ENCODE data around the gene GPR55. TPM values are rescaled to one million over a fixed set of nuclear protein-coding genes. Genes with fewer than 3 reads are reported as not detected.

The GPR55 gene
- total and polyA plus RNA-seq, 2 of the 8 experiments (the other 6 are each of a cell fraction or from before 2014, with no cell fraction given), result not detected

DNA sequence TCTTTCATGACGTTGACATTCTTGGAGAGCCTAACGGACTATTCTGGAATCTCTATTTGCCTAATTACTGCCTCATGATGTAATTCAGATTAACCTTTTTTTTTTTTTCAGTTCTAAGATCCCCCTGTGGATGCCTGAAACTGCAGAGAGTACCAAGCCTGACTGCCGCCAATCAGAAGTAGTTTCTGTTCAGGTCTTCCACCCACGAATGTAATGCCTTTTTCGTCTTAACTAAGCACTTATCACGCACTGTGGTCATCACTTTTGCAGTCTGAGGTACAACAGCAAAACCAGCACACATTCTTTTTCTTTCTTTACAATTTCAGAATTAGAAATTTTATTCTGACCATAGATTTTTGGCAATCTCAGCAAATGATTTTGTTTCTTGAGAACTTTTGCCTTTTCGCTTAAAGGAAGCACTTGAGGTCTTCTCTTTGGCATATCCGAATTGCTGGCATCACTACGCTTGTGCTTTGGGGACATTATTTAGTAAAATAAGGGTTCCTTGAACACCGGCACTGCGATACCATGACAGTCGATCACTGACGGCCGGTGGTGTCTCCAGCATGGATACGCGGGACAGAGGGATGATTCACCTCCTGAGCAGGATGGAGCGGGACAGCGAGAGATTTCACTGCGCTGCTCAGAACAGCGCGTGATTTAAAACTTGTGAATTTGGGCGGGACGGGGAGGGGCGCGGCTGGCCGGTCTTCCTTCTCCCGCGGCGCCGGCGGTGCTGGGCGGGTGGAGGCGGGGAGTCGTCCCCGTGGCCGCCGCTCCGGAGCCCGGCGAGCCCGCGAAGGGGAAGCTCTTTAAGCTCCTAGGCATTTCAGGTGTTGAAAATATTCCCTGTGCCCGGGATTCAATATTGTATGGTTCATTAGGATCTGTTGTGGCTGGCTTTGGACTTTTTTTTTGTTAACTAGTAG is 32.0 kb upstream of the GPR55 start (continued):
- TF ChIP-seq EP300 (IDR thresholded peaks at IDR 0.05; ENCODE audit: borderline replicate concordance in 1 of 2, low read depth in 2 of 2, low read length in 2 of 2) (no peak), MAFK (IDR thresholded peaks at IDR 0.05; ENCODE audit: low read depth, low read length) (no peak), POLR2A (IDR thresholded peaks at IDR 0.05; ENCODE audit: control extremely low read depth in 1 of 2, low read depth in 2 of 2, low read length in 2 of 2) (peak in 1 of 2 experiments; percentile 31; a peak in 1 of 3 replicates), TBP (IDR thresholded peaks at IDR 0.05; ENCODE audit: low read depth, low read length) (peak; percentile 69), KDM4A (IDR thresholded peaks at IDR 0.05; ENCODE audit: low read depth, low read length, severe bottlenecking) (peak; percentile 54), ASH2L (IDR thresholded peaks at IDR 0.05; ENCODE audit: low read length) (peak; percentile 54), RFX5 (IDR thresholded peaks at IDR 0.05; ENCODE audit: borderline replicate concordance, low read depth, low read length) (no peak), CEBPB (IDR thresholded peaks at IDR 0.05; ENCODE audit: low read depth, low read length) (no peak), JUND (IDR thresholded peaks at IDR 0.05; ENCODE audit: low read length) (no peak)
- TF ChIP-seq, protein P1, sequence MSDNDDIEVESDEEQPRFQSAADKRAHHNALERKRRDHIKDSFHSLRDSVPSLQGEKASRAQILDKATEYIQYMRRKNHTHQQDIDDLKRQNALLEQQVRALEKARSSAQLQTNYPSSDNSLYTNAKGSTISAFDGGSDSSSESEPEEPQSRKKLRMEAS (IDR thresholded peaks at IDR 0.05), result peak; percentile 47; the same call in 1 of the 2 replicates

Measured in H1 (cell line).